ENCODE measurements around the gene MAN1C1.

MAN1C1 gene

GRCh38 chr1:25649505-25650288 lies 33.1 kb downstream of the MAN1C1 start:
- Histone ChIP-seq H3K4me1 (ENCODE audit: control insufficient read depth, insufficient read depth, low read length, unreplicated experiment) (no peaks in the 10 kb centered on the region), H3K36me3 (ENCODE audit: insufficient read depth, low read length) (no peaks in the 10 kb centered on the region), H3K27me3 (ENCODE audit: insufficient read depth, low read length) (peaks cover 21% of the 10 kb centered on the region; the same call in 1 of the 2 replicates), H2AFZ (ENCODE audit: low read length, unreplicated experiment) (no peak overlapping the region), H3K4me3 (ENCODE audit: low read depth, low read length) (no peak overlapping the region), H3K79me2 (ENCODE audit: control insufficient read depth, insufficient read depth, low read length, unreplicated experiment) (no peaks in the 10 kb centered on the region), H3K27ac (ENCODE audit: low read depth, low read length) (no peak overlapping the region)

GRCh38 chr1:25650289-25650576 lies 33.6 kb downstream of the MAN1C1 start:
- Histone ChIP-seq H2AFZ (ENCODE audit: low read length, unreplicated experiment) (no peak overlapping the region), H3K4me3 (ENCODE audit: low read depth, low read length) (no peak overlapping the region), H3K27me3 (ENCODE audit: insufficient read depth, low read length) (peaks cover 19% of the 10 kb centered on the region; the same call in 1 of the 2 replicates), H3K4me1 (ENCODE audit: control insufficient read depth, insufficient read depth, low read length, unreplicated experiment) (no peaks in the 10 kb centered on the region), H3K79me2 (ENCODE audit: control insufficient read depth, insufficient read depth, low read length, unreplicated experiment) (no peaks in the 10 kb centered on the region), H3K27ac (ENCODE audit: low read depth, low read length) (no peak overlapping the region), H3K36me3 (ENCODE audit: insufficient read depth, low read length) (no peaks in the 10 kb centered on the region)

GRCh38 chr1:25651036-25651640 lies 34.5 kb downstream of the MAN1C1 start:
- Histone ChIP-seq H3K79me2 (ENCODE audit: control insufficient read depth, insufficient read depth, low read length, unreplicated experiment) (no peaks in the 10 kb centered on the region), H3K27me3 (ENCODE audit: insufficient read depth, low read length) (peaks cover 10% of the 10 kb centered on the region; the same call in 1 of the 2 replicates), H3K27ac (ENCODE audit: low read depth, low read length) (no peak overlapping the region), H3K4me3 (ENCODE audit: low read depth, low read length) (no peak overlapping the region), H3K4me1 (ENCODE audit: control insufficient read depth, insufficient read depth, low read length, unreplicated experiment) (no peaks in the 10 kb centered on the region), H3K36me3 (ENCODE audit: insufficient read depth, low read length) (no peaks in the 10 kb centered on the region), H2AFZ (ENCODE audit: low read length, unreplicated experiment) (no peak overlapping the region)

GRCh38 chr1:25651824-25652741 lies 35.5 kb downstream of the MAN1C1 start:
- no peaks in the 10 kb centered on the region for H3K79me2 ChIP-seq (ENCODE audit: control insufficient read depth, insufficient read depth, low read length, unreplicated experiment)
- H3K4me1 ChIP-seq (ENCODE audit: control insufficient read depth, insufficient read depth, low read length, unreplicated experiment), result no peaks in the 10 kb centered on the region
- H2AFZ ChIP-seq (ENCODE audit: low read length, unreplicated experiment), result no peak overlapping the region
- no peak overlapping the region for H3K27ac ChIP-seq (ENCODE audit: low read depth, low read length)
- no peak overlapping the region for H3K4me3 ChIP-seq (ENCODE audit: low read depth, low read length)
- 0 out of 2 replicates have a peak, but pooled peaks cover 9% of the 10 kb centered on the region for H3K27me3 ChIP-seq (ENCODE audit: insufficient read depth, low read length)
- H3K36me3 ChIP-seq (ENCODE audit: insufficient read depth, low read length), result no peaks in the 10 kb centered on the region

GRCh38 chr1:25653558-25653957 lies 37.0 kb downstream of the MAN1C1 start:
- no peaks in the 10 kb centered on the region for H3K36me3 ChIP-seq (ENCODE audit: insufficient read depth, low read length)
- no peaks in the 10 kb centered on the region for H3K27me3 ChIP-seq (ENCODE audit: insufficient read depth, low read length)
- H3K79me2 ChIP-seq (ENCODE audit: control insufficient read depth, insufficient read depth, low read length, unreplicated experiment), result no peaks in the 10 kb centered on the region
- no peak overlapping the region for H3K27ac ChIP-seq (ENCODE audit: low read depth, low read length)
- no peaks in the 10 kb centered on the region for H3K4me1 ChIP-seq (ENCODE audit: control insufficient read depth, insufficient read depth, low read length, unreplicated experiment)
- H2AFZ ChIP-seq (ENCODE audit: low read length, unreplicated experiment), result no peak overlapping the region
- no peak overlapping the region for H3K4me3 ChIP-seq (ENCODE audit: low read depth, low read length)

GRCh38 chr1:25654109-25654660 lies 37.6 kb downstream of the MAN1C1 start:
- H3K4me3 ChIP-seq (ENCODE audit: low read depth, low read length), result no peak overlapping the region

GRCh38 chr1:25657121-25657882 lies 40.7 kb downstream of the MAN1C1 start:
- Histone ChIP-seq H3K79me2 (ENCODE audit: control insufficient read depth, insufficient read depth, low read length, unreplicated experiment) (no peaks in the 10 kb centered on the region), H3K27me3 (ENCODE audit: insufficient read depth, low read length) (no peaks in the 10 kb centered on the region), H3K27ac (ENCODE audit: low read depth, low read length) (no peak overlapping the region), H2AFZ (ENCODE audit: low read length, unreplicated experiment) (no peak overlapping the region), H3K36me3 (ENCODE audit: insufficient read depth, low read length) (no peaks in the 10 kb centered on the region), H3K4me1 (ENCODE audit: control insufficient read depth, insufficient read depth, low read length, unreplicated experiment) (no peaks in the 10 kb centered on the region), H3K4me3 (ENCODE audit: low read depth, low read length) (no peak overlapping the region)

More at GRCh38 chr1:25654109-25654660, 37.6 kb downstream of the MAN1C1 start:
- Histone ChIP-seq H3K4me1 (ENCODE audit: control insufficient read depth, insufficient read depth, low read length, unreplicated experiment) (no peaks in the 10 kb centered on the region), H3K27ac (ENCODE audit: low read depth, low read length) (no peak overlapping the region), H3K36me3 (ENCODE audit: insufficient read depth, low read length) (no peaks in the 10 kb centered on the region), H3K27me3 (ENCODE audit: insufficient read depth, low read length) (no peaks in the 10 kb centered on the region), H2AFZ (ENCODE audit: low read length, unreplicated experiment) (no peak overlapping the region), H3K79me2 (ENCODE audit: control insufficient read depth, insufficient read depth, low read length, unreplicated experiment) (no peaks in the 10 kb centered on the region)

- Histone ChIP-seq H3K79me2 (ENCODE audit: control insufficient read depth, insufficient read depth, low read length, unreplicated experiment) (no peaks in the 10 kb centered on the region), H3K4me3 (ENCODE audit: low read depth, low read length) (no peak overlapping the region), H2AFZ (ENCODE audit: low read length, unreplicated experiment) (no peak overlapping the region), H3K4me1 (ENCODE audit: control insufficient read depth, insufficient read depth, low read length, unreplicated experiment) (no peaks in the 10 kb centered on the region), H3K36me3 (ENCODE audit: insufficient read depth, low read length) (no peaks in the 10 kb centered on the region), H3K27me3 (ENCODE audit: insufficient read depth, low read length) (no peaks in the 10 kb centered on the region), H3K27ac (ENCODE audit: low read depth, low read length) (no peak overlapping the region)
Observed at GRCh38 chr1:25657883-25658760, 41.5 kb downstream of the MAN1C1 start.

GRCh38 chr1:25658791-25659431 lies 42.3 kb downstream of the MAN1C1 start:
- no peak overlapping the region for H2AFZ ChIP-seq (ENCODE audit: low read length, unreplicated experiment)
- no peaks in the 10 kb centered on the region for H3K79me2 ChIP-seq (ENCODE audit: control insufficient read depth, insufficient read depth, low read length, unreplicated experiment)
- H3K4me3 ChIP-seq (ENCODE audit: low read depth, low read length), result no peak overlapping the region
- no peaks in the 10 kb centered on the region for H3K36me3 ChIP-seq (ENCODE audit: insufficient read depth, low read length)
- H3K27ac ChIP-seq (ENCODE audit: low read depth, low read length), result no peak overlapping the region
- H3K4me1 ChIP-seq (ENCODE audit: control insufficient read depth, insufficient read depth, low read length, unreplicated experiment), result no peaks in the 10 kb centered on the region
- H3K27me3 ChIP-seq (ENCODE audit: insufficient read depth, low read length), result no peaks in the 10 kb centered on the region

Measured in ACC112 (cell line).